HG03432 (cell line): ENCODE measurements around the gene MANSC1.

Source experiments
- ATAC-seq: cut with Tn5 transposase; IDR thresholded peaks from one replicate; pipeline ENCODE4 v1.9.1; 2021; ENCODE audit warnings: mild to moderate bottlenecking, moderate library complexity; ENCODE audit not compliant: unreplicated experiment

MANSC1 gene

GRCh38 chr12:12349711-12350665, at the start of gene MANSC1:
TSS of gene MANSC1 (minus strand) at chr12:12350242. CDS start at chr12:12343314, 6,928 bp downstream.
- peak; percentile 72 for ATAC-seq

GRCh38 chr12:12399161-12399560, 49.1 kb upstream of the MANSC1 start:
- no peak for ATAC-seq

- ATAC-seq: no peak
These were observed 48.2 kb upstream of the MANSC1 start for GRCh38 chr12:12398026-12398859.

- ATAC-seq: no peak
These were observed 47.1 kb upstream of the MANSC1 start for GRCh38 chr12:12397184-12397583.

- no peak for ATAC-seq
These were observed 46.7 kb upstream of the MANSC1 start for GRCh38 chr12:12396694-12397093.

GRCh38 chr12:12393171-12393570, 43.1 kb upstream of the MANSC1 start:
- no peak for ATAC-seq

- no peak for ATAC-seq
These were observed 42.4 kb upstream of the MANSC1 start for GRCh38 chr12:12392413-12392812.

- no peak for ATAC-seq
These were observed 37.5 kb upstream of the MANSC1 start for GRCh38 chr12:12387501-12387900.

GRCh38 chr12:12384571-12385340, 34.7 kb upstream of the MANSC1 start:
- ATAC-seq: no peak

GRCh38 chr12:12381982-12382381, 31.9 kb upstream of the MANSC1 start:
- ATAC-seq: no peak

- no peak for ATAC-seq
These were observed 31.0 kb upstream of the MANSC1 start for GRCh38 chr12:12380949-12381593.

- peak; percentile 67 for ATAC-seq
These were observed 30.0 kb upstream of the MANSC1 start for GRCh38 chr12:12379831-12380730.

- no peak for ATAC-seq
These were observed 28.6 kb upstream of the MANSC1 start for GRCh38 chr12:12378616-12379015.

GRCh38 chr12:12376646-12377448, 26.8 kb upstream of the MANSC1 start:
- ATAC-seq: no peak

- no peak for ATAC-seq
These were observed 23.1 kb upstream of the MANSC1 start for GRCh38 chr12:12372946-12373722.

GRCh38 chr12:12367482-12367998, 17.5 kb upstream of the MANSC1 start:
- no peak for ATAC-seq

GRCh38 chr12:12366701-12367481, 16.8 kb upstream of the MANSC1 start:
- ATAC-seq: no peak
